ENCODE results near the gene NCBP3.

NCBP3 gene

GRCh38 chr17:3754458-3755334, 91.3 kb downstream of the NCBP3 start:
- DNase-seq (ENCODE audit: low read depth): no peak

DNA sequence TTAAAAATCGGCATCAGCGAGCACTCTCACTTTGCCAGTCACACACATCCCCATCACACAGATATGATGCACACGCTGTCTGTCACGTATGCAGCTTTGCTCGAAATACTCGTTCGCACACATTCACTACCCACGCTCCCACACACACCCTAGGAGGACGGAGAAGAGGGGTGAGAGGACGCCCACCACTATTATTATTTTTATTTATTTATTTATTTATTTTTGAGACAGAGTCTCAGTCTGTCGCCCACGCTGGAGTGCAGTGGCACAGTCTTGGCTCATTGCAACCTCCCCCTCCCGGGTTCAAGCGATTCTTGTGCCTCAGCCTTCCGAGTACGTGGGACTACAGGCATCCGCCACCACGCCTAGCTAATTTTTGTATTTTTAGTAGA, 92.0 kb downstream of the NCBP3 start:
- no peak for DNase-seq (ENCODE audit: low read depth)

- DNase-seq (ENCODE audit: low read depth): no peak
These were observed 92.4 kb downstream of the NCBP3 start for GRCh38 chr17:3753624-3754023.
